NCI-H1436 (cell line): Measurements from ENCODE around the gene USP3.
A peak's percentile ranks its signal among the peaks of the same experiment; 100 is the strongest.

ENCODE experiments used
- DNase-seq: peaks from one replicate; lab custom pipeline; 2025; lab: John Stamatoyannopoulos, UW

Gene USP3

GRCh38 chr15:63504247-63504978 is at the start of gene USP3:
Gene USP3 (plus strand): TSS chr15:63504593. CDS start chr15:63504740, 147 bp downstream.
- peak; percentile 92 for DNase-seq

- no peak for DNase-seq
These were observed 48.1 kb upstream of the USP3 start for GRCh38 chr15:63456258-63456657.

GRCh38 chr15:63457379-63457778 is 47.0 kb upstream of the USP3 start:
- DNase-seq, result no peak

GRCh38 chr15:63458026-63458425 is 46.4 kb upstream of the USP3 start:
- no peak for DNase-seq

GRCh38 chr15:63458794-63459395 is 45.5 kb upstream of the USP3 start:
- no peak for DNase-seq

- DNase-seq, result no peak
These were observed 43.9 kb upstream of the USP3 start for GRCh38 chr15:63460210-63461155.

GRCh38 chr15:63461230-63461985 is 43.0 kb upstream of the USP3 start:
- DNase-seq, result no peak

- no peak for DNase-seq
These were observed 42.3 kb upstream of the USP3 start for GRCh38 chr15:63462088-63462487.

GRCh38 chr15:63463036-63463435 is 41.4 kb upstream of the USP3 start:
- DNase-seq, result no peak

- DNase-seq, result no peak
These were observed 40.6 kb upstream of the USP3 start for GRCh38 chr15:63463793-63464192.

GRCh38 chr15:63465104-63465503 is 39.3 kb upstream of the USP3 start:
- no peak for DNase-seq

GRCh38 chr15:63466378-63467192 is 37.8 kb upstream of the USP3 start:
- no peak for DNase-seq

GRCh38 chr15:63469190-63469589 is 35.2 kb upstream of the USP3 start:
- no peak for DNase-seq

- DNase-seq, result no peak
These were observed 34.4 kb upstream of the USP3 start for GRCh38 chr15:63469984-63470383.

GRCh38 chr15:63473007-63473748 is 31.2 kb upstream of the USP3 start:
- DNase-seq, result peak; percentile 61

- no peak for DNase-seq
These were observed 30.7 kb upstream of the USP3 start for GRCh38 chr15:63473749-63473998.

GRCh38 chr15:63473999-63474809 is 30.2 kb upstream of the USP3 start:
- DNase-seq, result no peak

GRCh38 chr15:63474810-63475316 is 29.5 kb upstream of the USP3 start:
- no peak for DNase-seq

- no peak for DNase-seq
These were observed 28.7 kb upstream of the USP3 start for GRCh38 chr15:63475707-63476106.

- DNase-seq, result no peak
These were observed 28.2 kb upstream of the USP3 start for GRCh38 chr15:63476229-63476632.
